ENCODE data around the gene ARFGAP3.

The ARFGAP3 gene

GRCh38 chr22:42884616-42885375 lies 27.7 kb upstream of the ARFGAP3 start:
- DNase-seq (ENCODE audit: low read depth in 2 of 2) = no peak

- DNase-seq (ENCODE audit: low read depth in 2 of 2) = no peak
These were observed 26.9 kb upstream of the ARFGAP3 start for GRCh38 chr22:42883970-42884369.

GRCh38 chr22:42883121-42883520 lies 26.0 kb upstream of the ARFGAP3 start:
- DNase-seq (ENCODE audit: low read depth in 2 of 2) = no peak

- no peak for DNase-seq (ENCODE audit: low read depth in 2 of 2)
These were observed 25.0 kb upstream of the ARFGAP3 start for GRCh38 chr22:42881982-42882656.

GRCh38 chr22:42881298-42881697 lies 24.2 kb upstream of the ARFGAP3 start:
- DNase-seq (ENCODE audit: low read depth in 2 of 2) = no peak

GRCh38 chr22:42880815-42881214 lies 23.7 kb upstream of the ARFGAP3 start:
- no peak for DNase-seq (ENCODE audit: low read depth in 2 of 2)

GRCh38 chr22:42879371-42880021 lies 22.4 kb upstream of the ARFGAP3 start:
- DNase-seq (ENCODE audit: low read depth in 2 of 2) = no peak

- DNase-seq (ENCODE audit: low read depth in 2 of 2) = no peak
These were observed 21.7 kb upstream of the ARFGAP3 start for GRCh38 chr22:42878561-42879305.

GRCh38 chr22:42877597-42878340 lies 20.7 kb upstream of the ARFGAP3 start:
- DNase-seq (ENCODE audit: low read depth in 2 of 2) = no peak

GRCh38 chr22:42877158-42877557 lies 20.1 kb upstream of the ARFGAP3 start:
- DNase-seq (ENCODE audit: low read depth in 2 of 2) = no peak

- no peak for DNase-seq (ENCODE audit: low read depth in 2 of 2)
These were observed 19.0 kb upstream of the ARFGAP3 start for GRCh38 chr22:42876041-42876440.

GRCh38 chr22:42874010-42874409 lies 16.9 kb upstream of the ARFGAP3 start:
- no peak for DNase-seq (ENCODE audit: low read depth in 2 of 2)

- no peak for DNase-seq (ENCODE audit: low read depth in 2 of 2)
These were observed 16.3 kb upstream of the ARFGAP3 start for GRCh38 chr22:42873356-42873755.

- no peak for DNase-seq (ENCODE audit: low read depth in 2 of 2)
These were observed 15.7 kb upstream of the ARFGAP3 start for GRCh38 chr22:42872821-42873220.

GRCh38 chr22:42871146-42872050 lies 14.3 kb upstream of the ARFGAP3 start:
- no peak for DNase-seq (ENCODE audit: low read depth in 2 of 2)

- no peak for DNase-seq (ENCODE audit: low read depth in 2 of 2)
These were observed 12.9 kb upstream of the ARFGAP3 start for GRCh38 chr22:42869888-42870480.

GRCh38 chr22:42869463-42869862 lies 12.4 kb upstream of the ARFGAP3 start:
- no peak for DNase-seq (ENCODE audit: low read depth in 2 of 2)

GRCh38 chr22:42868751-42869251 lies 11.7 kb upstream of the ARFGAP3 start:
- no peak for DNase-seq (ENCODE audit: low read depth in 2 of 2)

GRCh38 chr22:42866100-42866499 lies 9.0 kb upstream of the ARFGAP3 start:
- no peak for DNase-seq (ENCODE audit: low read depth in 2 of 2)

GRCh38 chr22:42865536-42865935 lies 8.5 kb upstream of the ARFGAP3 start:
- no peak for DNase-seq (ENCODE audit: low read depth in 2 of 2)
